Ishikawa (cell line): ENCODE data around the gene R3HDM4.
A peak's percentile ranks its signal among the peaks of the same experiment; 100 is the strongest.

Source experiments
- CEBPB ChIP-seq: IDR thresholded peaks from 2 replicates; pipeline ENCODE4 v1.6.1; 2012
- CREB1 ChIP-seq: IDR thresholded peaks from 2 replicates; pipeline ENCODE4 v1.6.1; 2012; ENCODE audit warnings: low read depth
- EGR1 ChIP-seq: IDR thresholded peaks from 2 replicates; pipeline ENCODE4 v1.6.1; 2012
- EP300 ChIP-seq: IDR thresholded peaks from 2 replicates; pipeline ENCODE4 v1.6.1; 2012; ENCODE audit warnings: borderline replicate concordance
- FOXM1 ChIP-seq: IDR thresholded peaks from 2 replicates; pipeline ENCODE4 v1.6.1; 2012; ENCODE audit warnings: low read depth, borderline replicate concordance
- NFIC ChIP-seq: IDR thresholded peaks from 2 replicates; pipeline ENCODE4 v1.6.1; 2012
- RAD21 ChIP-seq: IDR thresholded peaks from 2 replicates; pipeline ENCODE4 v1.6.1; 2012; ENCODE audit warnings: low read depth
- TAF1 ChIP-seq: IDR thresholded peaks from 2 replicates; pipeline ENCODE4 v1.6.1; 2012; ENCODE audit warnings: low read depth, mild to moderate bottlenecking
- TCF12 ChIP-seq: IDR thresholded peaks from 2 replicates; pipeline ENCODE4 v1.6.1; 2012; ENCODE audit warnings: low read depth
- TEAD4 ChIP-seq: IDR thresholded peaks from 2 replicates; pipeline ENCODE4 v1.6.1; 2012
- YY1 ChIP-seq: IDR thresholded peaks from 2 replicates; pipeline ENCODE4 v1.6.1; 2012; ENCODE audit warnings: low read depth
- ZBTB7A ChIP-seq: IDR thresholded peaks from 2 replicates; pipeline ENCODE4 v1.6.1; 2012; ENCODE audit warnings: low read depth
- TF ChIP-seq, protein P1 (sequence below): IDR thresholded peaks from 2 replicates; pipeline ENCODE4 v1.6.1; 2012
- TF ChIP-seq, protein P2 (sequence below): IDR thresholded peaks from 2 replicates; pipeline ENCODE4 v1.6.1; 2012; ENCODE audit warnings: low read depth, mild to moderate bottlenecking
- TF ChIP-seq, protein P3 (sequence below): IDR thresholded peaks from 2 replicates; pipeline ENCODE4 v1.6.1; 2012

Gene R3HDM4

DNA sequence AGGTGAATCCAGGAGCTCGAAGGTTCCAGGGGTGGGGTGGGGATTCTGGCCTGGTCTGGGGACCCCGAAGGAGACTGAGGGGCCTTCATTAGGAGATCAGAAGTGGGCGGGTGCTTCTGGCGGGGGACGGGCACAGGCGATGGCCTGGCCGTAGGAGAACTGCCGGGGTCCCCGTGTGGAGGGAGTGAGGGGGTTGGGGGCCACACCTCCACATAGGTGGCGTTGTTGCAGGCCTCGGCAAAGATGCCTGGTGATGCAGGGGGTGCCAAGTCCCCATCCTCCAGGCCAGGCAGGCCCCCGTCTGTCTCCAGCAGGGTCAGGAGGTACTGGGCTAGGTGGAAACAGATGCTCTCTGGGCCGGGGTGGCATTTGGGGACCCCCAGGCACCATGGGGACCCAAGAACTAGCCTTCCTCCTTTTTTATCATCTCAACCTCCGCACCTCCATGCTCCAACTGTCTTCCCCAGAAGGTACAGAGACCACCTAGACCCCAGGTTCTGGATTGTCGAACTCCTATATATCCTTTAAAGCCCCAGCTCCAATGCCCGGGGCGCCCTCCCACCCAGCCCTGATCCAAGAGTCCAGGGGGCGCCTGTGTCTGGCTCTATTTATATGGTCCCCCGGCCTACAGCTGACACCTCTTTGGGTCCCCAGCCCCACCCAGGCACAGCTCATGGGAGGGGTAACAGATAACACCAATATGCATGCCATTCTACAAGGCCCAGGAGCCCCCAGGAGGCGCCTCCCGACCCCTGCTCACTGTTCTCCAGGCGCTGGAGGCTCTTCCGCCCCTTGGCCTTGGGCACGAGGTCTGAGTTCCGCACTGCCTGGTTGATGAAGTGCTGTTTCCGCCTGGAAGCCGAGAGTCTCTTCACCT is 11.6 kb downstream of the R3HDM4 start:
- TF ChIP-seq, protein P1, sequence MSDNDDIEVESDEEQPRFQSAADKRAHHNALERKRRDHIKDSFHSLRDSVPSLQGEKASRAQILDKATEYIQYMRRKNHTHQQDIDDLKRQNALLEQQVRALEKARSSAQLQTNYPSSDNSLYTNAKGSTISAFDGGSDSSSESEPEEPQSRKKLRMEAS, result no peak
- TF ChIP-seq TEAD4 (no peak), RAD21 (no peak), CEBPB (no peak), CREB1 (no peak)
- TF ChIP-seq, protein P2, sequence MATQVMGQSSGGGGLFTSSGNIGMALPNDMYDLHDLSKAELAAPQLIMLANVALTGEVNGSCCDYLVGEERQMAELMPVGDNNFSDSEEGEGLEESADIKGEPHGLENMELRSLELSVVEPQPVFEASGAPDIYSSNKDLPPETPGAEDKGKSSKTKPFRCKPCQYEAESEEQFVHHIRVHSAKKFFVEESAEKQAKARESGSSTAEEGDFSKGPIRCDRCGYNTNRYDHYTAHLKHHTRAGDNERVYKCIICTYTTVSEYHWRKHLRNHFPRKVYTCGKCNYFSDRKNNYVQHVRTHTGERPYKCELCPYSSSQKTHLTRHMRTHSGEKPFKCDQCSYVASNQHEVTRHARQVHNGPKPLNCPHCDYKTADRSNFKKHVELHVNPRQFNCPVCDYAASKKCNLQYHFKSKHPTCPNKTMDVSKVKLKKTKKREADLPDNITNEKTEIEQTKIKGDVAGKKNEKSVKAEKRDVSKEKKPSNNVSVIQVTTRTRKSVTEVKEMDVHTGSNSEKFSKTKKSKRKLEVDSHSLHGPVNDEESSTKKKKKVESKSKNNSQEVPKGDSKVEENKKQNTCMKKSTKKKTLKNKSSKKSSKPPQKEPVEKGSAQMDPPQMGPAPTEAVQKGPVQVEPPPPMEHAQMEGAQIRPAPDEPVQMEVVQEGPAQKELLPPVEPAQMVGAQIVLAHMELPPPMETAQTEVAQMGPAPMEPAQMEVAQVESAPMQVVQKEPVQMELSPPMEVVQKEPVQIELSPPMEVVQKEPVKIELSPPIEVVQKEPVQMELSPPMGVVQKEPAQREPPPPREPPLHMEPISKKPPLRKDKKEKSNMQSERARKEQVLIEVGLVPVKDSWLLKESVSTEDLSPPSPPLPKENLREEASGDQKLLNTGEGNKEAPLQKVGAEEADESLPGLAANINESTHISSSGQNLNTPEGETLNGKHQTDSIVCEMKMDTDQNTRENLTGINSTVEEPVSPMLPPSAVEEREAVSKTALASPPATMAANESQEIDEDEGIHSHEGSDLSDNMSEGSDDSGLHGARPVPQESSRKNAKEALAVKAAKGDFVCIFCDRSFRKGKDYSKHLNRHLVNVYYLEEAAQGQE, result no peak

DNA sequence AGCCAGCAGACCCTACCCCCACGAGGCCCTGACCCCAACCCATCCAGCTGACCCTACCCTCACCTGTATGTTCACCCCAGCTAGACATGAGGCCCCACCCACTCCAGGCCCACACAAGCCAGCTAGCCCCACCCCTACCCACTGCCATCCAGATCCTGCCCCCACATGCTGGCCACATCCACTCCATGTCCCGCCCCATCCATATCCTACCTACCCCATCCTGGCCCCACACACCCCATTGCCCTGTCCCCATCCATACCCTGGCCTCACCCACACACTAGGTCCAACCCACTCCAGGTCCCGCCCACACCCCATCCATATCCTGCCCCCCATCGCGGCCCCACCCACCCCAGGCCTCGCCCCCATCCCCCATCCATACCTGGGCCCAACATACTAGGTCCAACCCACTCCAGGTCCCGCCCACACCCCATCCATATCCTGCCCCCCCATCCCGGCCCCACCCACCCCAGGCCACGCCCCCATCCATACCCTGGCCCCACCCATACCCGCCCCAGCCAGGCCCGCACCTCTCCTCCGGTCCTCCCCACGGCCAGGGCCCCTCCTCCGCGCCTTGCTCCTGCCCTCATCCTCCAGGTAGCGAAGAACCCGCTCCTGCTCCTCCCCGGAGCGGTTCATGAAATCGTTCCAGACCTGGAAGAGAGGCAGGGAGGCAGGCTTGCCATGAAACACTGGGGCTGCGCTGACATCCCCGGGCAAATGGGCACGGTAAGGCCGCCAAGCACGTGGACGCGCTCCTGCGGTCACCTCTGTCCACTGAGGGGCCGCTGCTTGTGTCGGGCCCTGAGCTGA is 12.5 kb downstream of the R3HDM4 start:
- TF ChIP-seq FOXM1, result no peak
- TF ChIP-seq, protein P1, result peak; percentile 20; the same call in 1 of the 2 replicates

DNA sequence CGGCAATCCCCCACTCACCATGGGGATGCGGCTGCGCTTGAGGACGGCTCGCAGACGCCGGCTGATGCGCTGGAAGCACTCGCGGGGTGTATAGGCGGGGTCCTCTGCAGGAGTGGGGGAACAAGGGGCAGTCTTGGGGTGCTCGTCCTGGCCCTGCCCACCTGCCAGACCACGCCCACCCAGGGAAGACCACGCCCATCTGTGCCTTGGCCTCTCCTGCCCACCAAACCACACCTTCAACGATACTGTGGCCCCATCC is 13.0 kb downstream of the R3HDM4 start:
- TF ChIP-seq FOXM1 (no peak), NFIC (no peak), EP300 (no peak), CEBPB (no peak), RAD21 (no peak), TEAD4 (no peak), YY1 (no peak), TCF12 (no peak), CREB1 (no peak)

DNA sequence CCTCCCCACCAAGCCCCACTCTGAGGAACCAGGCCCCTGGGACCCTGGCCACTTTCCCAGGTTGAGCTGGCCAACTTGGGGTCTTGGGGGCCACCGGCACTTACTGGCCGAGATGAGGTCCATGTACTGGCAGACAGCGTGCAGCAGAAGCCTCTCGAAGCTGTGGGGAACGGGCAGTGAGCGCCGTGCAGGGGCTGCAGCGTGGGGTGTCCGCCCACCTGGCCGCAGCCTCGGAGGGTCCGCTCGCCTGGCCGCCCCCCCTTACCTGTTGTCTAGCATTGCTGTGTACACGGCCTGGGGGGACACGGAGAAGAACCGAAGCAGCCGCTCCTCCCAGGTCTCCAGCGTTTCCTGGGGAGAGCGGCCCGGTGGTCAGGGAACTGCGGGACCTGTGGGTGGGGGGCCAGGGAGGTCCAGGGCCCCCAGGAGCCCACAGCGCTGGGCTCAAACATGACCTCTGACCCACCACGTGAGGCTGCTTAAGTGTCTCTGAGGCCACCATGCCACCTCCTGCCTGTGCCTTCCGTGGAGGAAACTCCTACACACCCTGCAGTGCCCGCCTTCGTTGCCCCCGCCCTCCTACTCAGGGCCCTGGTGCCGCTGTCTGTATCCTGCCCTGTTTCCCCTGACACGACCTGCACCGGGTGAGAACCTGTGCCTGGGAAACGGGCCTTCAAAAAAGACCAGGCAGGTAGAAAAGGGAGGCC is 13.5 kb downstream of the R3HDM4 start:
- no peak for TF ChIP-seq TAF1
- TF ChIP-seq, protein P3, sequence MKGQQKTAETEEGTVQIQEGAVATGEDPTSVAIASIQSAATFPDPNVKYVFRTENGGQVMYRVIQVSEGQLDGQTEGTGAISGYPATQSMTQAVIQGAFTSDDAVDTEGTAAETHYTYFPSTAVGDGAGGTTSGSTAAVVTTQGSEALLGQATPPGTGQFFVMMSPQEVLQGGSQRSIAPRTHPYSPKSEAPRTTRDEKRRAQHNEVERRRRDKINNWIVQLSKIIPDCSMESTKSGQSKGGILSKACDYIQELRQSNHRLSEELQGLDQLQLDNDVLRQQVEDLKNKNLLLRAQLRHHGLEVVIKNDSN, result no peak
- TF ChIP-seq TCF12, result no peak
- TF ChIP-seq CEBPB, result no peak
- TF ChIP-seq ZBTB7A, result no peak
- no peak for TF ChIP-seq FOXM1
- TF ChIP-seq, protein P2, result no peak
- TF ChIP-seq RAD21, result no peak
- no peak for TF ChIP-seq EP300
- TF ChIP-seq EGR1, result no peak
- no peak for TF ChIP-seq NFIC
- no peak for TF ChIP-seq TEAD4
- TF ChIP-seq, protein P1, result no peak
- TF ChIP-seq CREB1, result no peak
- no peak for TF ChIP-seq YY1

DNA sequence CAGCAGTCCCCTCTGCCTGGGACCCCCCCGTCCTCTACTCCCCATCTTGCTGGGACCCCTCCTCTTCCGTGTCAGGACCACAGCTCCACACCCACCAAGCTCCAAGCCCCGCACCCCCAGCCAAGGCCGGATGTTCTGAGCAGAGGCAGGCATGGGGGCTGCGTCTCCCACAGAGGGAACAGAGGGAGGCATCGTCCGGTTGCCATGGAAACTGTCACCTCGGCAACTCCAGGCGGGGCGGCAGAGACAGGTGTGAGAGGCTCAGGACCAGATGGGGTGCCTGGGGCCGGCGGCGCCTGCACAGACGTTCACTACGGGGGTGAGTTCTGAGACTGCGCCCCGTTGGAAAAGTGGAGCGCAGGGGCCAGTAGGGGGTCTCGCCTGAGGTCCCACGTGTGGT is 14.4 kb downstream of the R3HDM4 start:
- TF ChIP-seq, protein P3, result no peak
- TF ChIP-seq CREB1, result no peak
- TF ChIP-seq CEBPB, result no peak
- TF ChIP-seq ZBTB7A, result no peak
- TF ChIP-seq, protein P1, result no peak
- TF ChIP-seq EP300, result no peak
- no peak for TF ChIP-seq RAD21
- no peak for TF ChIP-seq TEAD4
- TF ChIP-seq TCF12, result no peak
- TF ChIP-seq FOXM1, result no peak
- TF ChIP-seq EGR1, result no peak
- TF ChIP-seq NFIC, result no peak
- no peak for TF ChIP-seq YY1
- TF ChIP-seq TAF1, result no peak
- TF ChIP-seq, protein P2, result no peak
